Prostate gland (tissue), 2 donors: ENCODE measurements around the gene LHFPL3.

ENCODE experiments used
- CTCF ChIP-seq, 4 experiments: fragments of 200-600 bp in 2 of 4; fragments of 450-650 bp in 2 of 4; sonication (generic) in 2 of 4; IDR thresholded peaks; 1 replicate in 3 of 4; 2 replicates in 1 of 4; pipeline ENCODE4 v1.5.1; 2016 to 2019; ENCODE audit warnings: antibody characterized with exemption in 4 of 4, mild to moderate bottlenecking in 2 of 4, moderate library complexity in 2 of 4
- POLR2A ChIP-seq: fragments of 450-650 bp; IDR thresholded peaks from one replicate; pipeline ENCODE4 v1.6.1; 2016; ENCODE audit warnings: antibody characterized with exemption, mild to moderate bottlenecking
- POLR2AphosphoS5 ChIP-seq: sonication (generic); formaldehyde crosslinking; IDR thresholded peaks from one replicate; pipeline ENCODE4 v1.6.1; 2017; ENCODE audit warnings: antibody characterized with exemption

DNA sequence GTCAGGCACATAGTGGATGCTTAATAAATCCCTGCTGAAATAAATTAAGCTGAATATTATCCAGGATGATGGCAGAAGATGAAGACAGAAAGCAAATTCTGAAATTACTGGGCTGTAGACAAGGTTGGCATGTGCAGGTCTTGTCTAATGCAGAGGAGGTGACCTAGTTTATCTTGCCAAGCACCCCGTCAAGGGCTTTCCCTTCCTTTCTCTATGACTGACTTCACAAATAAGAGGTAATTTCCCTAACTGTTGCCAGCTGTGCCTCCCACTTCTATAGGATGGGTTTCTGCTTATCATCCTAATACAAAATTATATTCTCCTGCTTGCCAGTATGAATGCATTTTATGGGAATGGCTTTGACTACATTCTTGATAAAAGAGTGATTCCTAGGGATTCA is 38.0 kb downstream of the LHFPL3 start:
- TF ChIP-seq CTCF (IDR thresholded peaks at IDR 0.05) (no peak), POLR2AphosphoS5 (no peak), POLR2A (no peak)
